Suprapubic skin (tissue), 3 donors: ENCODE data around the gene PCARE.

Experiments
- CTCF ChIP-seq, 2 donors: fragments of 200-600 bp in 1 of 2; fragments of 450-650 bp in 1 of 2; sonication (generic) in 1 of 2; IDR thresholded peaks; one replicate each; pipeline ENCODE4 v1.5.1; 2016 to 2019; ENCODE audit warnings: antibody characterized with exemption in 2 of 2, mild to moderate bottlenecking in 1 of 2, moderate library complexity in 1 of 2
- POLR2A ChIP-seq, 2 donors: fragments of 450-650 bp; IDR thresholded peaks; one replicate each; pipeline ENCODE4 v1.6.1; 2017; ENCODE audit warnings: antibody characterized with exemption in 2 of 2, mild to moderate bottlenecking in 2 of 2, moderate library complexity in 2 of 2

DNA sequence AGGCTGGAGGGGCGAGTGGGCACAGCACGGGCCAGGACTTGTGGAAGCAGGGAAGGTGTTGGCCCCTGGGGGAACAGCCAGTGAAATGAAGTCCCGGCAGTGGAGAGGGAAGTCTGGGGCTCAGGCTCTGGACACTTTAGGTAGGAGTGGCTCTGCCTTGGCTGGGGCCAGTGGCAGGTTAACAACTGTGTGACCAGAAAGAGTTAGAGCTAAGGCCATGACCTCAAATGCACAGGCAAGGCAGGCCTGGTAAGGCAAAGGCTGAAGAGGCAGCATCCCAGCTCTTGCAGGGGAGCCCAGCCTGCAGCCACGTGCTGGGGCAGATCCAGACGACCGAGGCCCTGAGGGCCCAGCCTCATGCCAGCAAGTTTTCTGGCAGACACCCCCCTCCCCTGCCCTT is 21.5 kb downstream of the PCARE start:
- TF ChIP-seq CTCF (IDR thresholded peaks at IDR 0.05) (no peak), POLR2A (IDR thresholded peaks at IDR 0.05) (no peak)
